ENCODE results near the gene EXTL1.

GRCh38 chr1:26060832-26061574 is 39.4 kb downstream of the EXTL1 start:
- TF ChIP-seq CTCF (IDR thresholded peaks at IDR 0.05) (no peak), POLR2A (IDR thresholded peaks at IDR 0.05) (no peak)
